Stimulated activated CD8-positive, alpha-beta memory T cell treated with anti-CD3 and anti-CD28 coated beads, Interleukin-2, amount 100 ng/mL, for 1 hour (primary cell): Measurements from ENCODE around the gene CZIB.
"Not testable (repeated sequence)": the region's sequence is repeated elsewhere in the genome, so short reads cannot be mapped to it uniquely, and the experiment has no call there.

ENCODE experiments used
- DNase-seq, 2 donors: peaks; one replicate each; pipeline ENCODE4 v3.0.0-alpha.2; 2020; ENCODE audit warnings: low read depth in 2 of 2

Gene CZIB

DNA sequence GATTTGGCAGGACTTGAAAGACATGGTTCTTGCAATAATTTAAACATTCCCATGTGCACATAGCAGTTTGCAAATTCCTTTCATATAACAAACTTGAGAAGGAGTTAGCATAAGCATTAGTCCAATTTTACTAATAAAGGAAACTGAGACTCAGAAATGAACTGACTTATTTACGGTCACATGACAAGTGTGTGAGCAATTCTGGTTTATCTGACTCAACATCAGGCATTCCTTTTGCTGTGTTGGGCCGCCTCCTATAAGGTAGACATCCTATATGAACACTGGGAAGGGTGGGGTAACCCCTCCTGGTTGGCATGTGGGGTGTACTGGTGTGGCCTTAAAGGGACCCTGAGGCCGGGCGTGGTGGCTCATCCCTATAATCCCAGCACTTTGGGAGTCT is 32.3 kb downstream of the CZIB start:
- no peak for DNase-seq

DNA sequence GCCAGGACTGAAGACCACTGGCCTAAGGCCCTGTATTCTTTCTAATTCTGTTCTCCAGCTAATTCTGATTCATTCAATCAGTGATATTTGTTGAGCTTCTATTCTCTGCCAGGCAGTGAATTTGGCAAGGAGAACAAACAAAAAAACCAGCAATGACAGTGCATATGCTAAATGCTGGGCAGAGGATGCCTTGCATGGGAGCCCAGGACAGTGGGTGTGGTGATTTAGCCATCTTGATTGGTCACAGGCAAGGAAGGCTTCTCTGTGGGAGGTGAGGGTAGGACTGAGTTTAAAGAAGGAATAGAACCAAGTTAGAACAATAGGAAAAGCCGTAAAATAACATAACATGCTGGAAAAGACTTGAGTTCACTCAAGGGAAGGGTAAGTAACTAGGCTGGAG is 33.0 kb downstream of the CZIB start:
- DNase-seq, result no peak

DNA sequence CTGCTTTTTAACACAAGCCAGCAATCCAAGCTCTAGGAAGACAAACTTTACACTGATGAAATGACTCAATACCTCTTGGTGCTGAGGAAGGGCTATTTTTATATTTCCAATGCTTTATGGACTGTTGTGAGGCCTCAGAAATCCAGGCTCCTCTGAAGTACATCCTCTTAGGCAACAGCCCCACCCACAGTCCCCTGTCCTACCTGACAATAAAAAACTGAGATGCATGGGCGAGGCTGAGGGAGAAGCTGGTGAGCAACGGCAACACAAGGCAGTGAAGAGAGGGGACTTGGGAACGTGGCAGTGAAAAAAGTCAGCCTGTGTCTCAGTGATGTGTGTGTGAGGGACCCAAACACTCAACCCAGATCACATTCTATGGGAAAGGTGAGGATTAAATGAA is 33.9 kb downstream of the CZIB start:
- no peak for DNase-seq

DNA sequence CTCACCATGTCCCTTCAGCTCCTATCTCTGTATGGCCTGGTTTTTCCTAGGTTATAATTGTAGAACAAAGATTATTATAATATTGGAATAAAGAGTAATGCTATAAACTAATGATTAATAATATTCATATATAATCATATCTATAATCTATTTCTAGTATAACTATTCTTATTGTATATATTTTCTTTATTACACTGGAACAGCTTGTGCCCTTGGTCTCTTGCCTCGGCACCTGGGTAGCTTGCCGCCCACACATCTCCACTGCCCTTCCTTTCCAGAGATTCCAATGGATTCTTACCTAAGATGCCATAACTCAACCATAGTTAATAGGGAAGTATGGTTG is 34.5 kb downstream of the CZIB start:
- not testable (repeated sequence) for DNase-seq

DNA sequence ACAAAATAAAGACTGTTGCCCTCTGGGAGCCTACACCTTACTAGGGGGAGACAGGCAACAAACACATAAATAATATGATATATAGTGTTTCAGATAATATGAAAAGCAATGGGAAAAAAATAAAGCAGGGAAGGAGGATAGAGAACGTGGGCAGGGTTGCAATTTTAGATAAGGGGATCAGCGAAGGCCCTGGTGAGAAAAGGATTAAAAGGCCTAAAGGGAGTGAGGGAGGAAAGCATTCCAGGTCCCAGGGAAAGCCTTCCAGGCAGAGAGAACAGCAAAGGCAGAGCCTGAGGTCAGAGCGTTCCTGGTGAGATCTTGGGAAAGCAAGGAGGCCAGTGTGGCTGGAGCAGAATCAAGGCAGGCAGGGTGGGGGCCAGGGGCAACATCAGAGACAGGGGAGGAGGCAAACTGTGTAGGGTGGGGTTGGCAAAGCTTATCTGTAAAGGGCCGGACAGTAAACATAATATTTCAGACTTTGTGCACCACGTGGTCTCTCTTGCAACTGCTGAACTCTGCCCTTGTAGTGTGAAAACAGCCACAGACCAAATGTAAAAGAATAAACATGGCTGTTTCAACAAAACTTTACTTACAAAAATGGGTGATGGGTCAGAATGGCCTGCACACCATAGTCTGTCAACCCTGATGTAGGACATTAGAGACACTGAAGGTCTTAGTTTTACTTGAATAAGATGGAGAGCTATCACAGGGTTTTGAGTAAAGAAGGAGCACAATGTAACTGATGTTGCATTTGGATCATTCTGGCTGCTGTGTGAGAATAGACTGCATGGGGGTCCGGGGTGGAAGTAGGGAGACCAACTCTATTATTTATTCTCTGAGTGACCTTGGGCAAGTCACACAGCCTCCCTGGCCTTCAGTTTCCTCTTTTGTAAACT is 37.1 kb downstream of the CZIB start:
- no peak for DNase-seq

- DNase-seq, result no peak
Observed at GRCh38 chr1:53182716-53183094, 37.7 kb downstream of the CZIB start.

DNA sequence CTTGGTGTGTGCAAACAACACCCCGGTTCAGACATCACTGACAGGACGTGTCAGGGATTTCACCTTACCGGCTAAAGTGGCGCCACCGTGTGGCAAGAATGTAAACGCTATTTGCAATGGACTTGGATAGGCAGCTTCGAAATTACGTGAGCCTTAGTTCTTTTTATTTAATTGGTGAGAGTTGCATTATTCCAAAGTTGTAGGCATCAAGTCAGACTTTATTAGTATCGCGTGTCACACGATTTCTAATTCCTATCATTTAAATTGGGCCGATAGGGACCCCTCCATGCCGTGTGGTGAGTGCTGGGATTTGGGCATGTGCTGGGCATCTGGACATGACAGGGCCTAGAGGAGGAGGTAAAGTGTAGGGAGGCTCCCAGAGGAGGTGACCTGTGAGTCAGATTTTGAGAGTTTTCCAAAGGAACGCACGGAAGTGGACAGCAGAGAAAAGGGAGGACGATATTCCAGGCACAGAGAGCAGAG is 38.3 kb downstream of the CZIB start:
- DNase-seq, result peak; percentile 55 to 67

GRCh38 chr1:53180951-53181350 is 39.5 kb downstream of the CZIB start:
- no peak for DNase-seq

GRCh38 chr1:53180226-53180625 is 40.2 kb downstream of the CZIB start:
- DNase-seq, result no peak

DNA sequence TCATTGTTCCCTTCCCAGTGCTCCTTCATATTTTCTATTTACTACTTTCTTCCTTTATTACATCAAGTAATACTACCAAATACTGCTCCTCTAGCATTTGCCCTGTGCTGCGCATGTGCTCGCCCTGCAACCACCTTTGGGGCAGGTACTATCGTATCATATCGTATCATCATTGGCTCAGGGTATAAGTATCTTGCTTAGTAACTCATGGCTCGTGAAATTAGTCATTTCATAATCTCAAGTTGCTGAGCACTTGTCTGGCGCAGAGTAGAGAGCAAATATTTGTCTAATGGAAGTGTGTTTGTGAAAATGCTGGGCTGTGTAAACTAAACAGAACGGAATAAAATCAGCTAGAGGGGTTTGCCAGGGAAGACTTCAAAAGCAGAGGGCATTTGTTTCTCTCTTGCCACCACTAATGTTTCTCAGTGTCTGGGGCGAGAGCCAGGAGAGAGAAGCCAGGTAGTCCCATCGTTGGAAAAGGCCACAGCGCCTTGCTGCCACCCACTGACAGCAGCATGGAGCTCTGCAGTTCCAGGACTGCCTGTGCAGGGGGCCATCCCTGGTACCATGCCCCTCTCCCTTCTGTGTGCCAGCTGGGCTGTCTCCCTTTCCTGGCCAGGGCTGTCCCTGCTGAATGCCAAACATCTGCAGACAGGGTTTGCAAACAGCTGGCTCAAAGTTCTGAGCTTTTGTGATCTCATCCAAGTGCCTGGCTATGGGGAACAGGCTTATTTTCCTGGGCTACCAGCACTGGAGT is 43.8 kb downstream of the CZIB start:
- DNase-seq, result no peak

GRCh38 chr1:53174971-53175913 is 45.2 kb downstream of the CZIB start:
- no peak for DNase-seq

- DNase-seq, result no peak
Observed at GRCh38 chr1:53172426-53173128, 47.9 kb downstream of the CZIB start.

DNA sequence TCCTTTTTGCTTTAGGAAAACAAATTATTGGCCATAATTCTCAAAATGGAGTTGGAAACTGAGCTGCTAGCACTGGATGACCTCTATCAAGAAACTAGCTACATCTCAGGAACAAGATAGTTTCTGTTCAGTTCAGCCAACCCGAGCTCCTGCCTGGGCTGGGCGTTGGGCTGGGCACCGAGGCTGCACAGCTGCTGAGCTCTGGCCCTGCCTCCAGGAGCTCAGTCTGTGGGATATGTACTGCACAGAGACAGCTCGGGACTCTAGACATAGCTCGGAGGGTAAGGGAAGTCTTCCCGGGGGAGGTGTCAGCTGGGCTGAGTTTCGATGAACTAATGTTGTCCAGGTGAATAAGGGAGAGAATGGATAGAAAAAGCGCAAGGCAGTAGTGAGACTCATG is 53.5 kb downstream of the CZIB start:
- DNase-seq, result no peak

- DNase-seq, result no peak
Observed at GRCh38 chr1:53166366-53166765, 54.1 kb downstream of the CZIB start.

DNA sequence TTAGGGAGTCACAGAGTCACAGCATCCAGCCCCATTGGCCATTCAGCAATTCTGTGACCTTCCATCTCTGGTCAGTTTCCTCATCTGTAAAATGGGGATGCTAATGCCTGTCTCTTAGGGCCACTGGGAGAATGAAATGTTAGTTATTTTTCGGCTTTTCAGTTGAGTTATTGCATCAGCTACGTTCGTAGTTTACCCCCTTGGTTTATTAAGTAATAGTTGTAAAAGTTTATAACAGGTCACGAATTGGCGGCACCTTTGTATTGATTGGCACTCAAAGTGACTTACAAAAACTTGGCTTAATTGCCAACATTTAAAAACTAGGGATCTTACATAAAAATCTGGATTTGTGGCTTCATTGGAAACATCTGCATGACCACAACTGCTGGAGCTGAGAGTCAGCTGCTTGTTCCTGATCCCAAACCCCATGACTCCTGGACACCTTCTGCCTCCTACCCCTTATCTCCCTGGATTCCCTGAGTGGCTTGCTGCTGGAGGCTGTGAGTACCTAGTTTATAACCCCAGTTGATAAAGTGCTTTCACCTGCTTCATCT is 54.9 kb downstream of the CZIB start:
- no peak for DNase-seq
